Glomerular endothelial cell (primary cell): ENCODE results near the gene MANF. TPM values are rescaled to one million over a fixed set of nuclear protein-coding genes. Genes with fewer than 3 reads are reported as not detected.
"Not testable (repeated sequence)": the region's sequence is repeated elsewhere in the genome, so short reads cannot be mapped to it uniquely, and the experiment has no call there.

Source experiments
- DNase-seq: peaks from one replicate; pipeline ENCODE4 v3.0.0-alpha.2; 2011; ENCODE audit warnings: low read depth, low spot score; ENCODE audit errors: extremely low read depth
- total RNA-seq: library from RNA; depleted of rRNA; stranded (reverse); fragments of >200 nt; gene quantifications from 2 replicates; pipeline ENCODE4 v1.2.3, GENCODE V29; 2015

The MANF gene
- total RNA-seq, 1 donor from 2014 or later, result 114 TPM

GRCh38 chr3:51371943-51372557, 13.0 kb upstream of the MANF start:
- DNase-seq, result peak; percentile 73

GRCh38 chr3:51373658-51374421, 11.3 kb upstream of the MANF start:
- no peak for DNase-seq

GRCh38 chr3:51374456-51374855, 10.6 kb upstream of the MANF start:
- no peak for DNase-seq

- DNase-seq, result no peak
Measured at GRCh38 chr3:51375136-51375535, 10.0 kb upstream of the MANF start.

- DNase-seq, result no peak
Measured at GRCh38 chr3:51375571-51375970, 9.5 kb upstream of the MANF start.

- DNase-seq, result no peak
Measured at GRCh38 chr3:51378065-51378464, 7.0 kb upstream of the MANF start.

GRCh38 chr3:51378726-51379125, 6.4 kb upstream of the MANF start:
- no peak for DNase-seq

GRCh38 chr3:51379301-51379700, 5.8 kb upstream of the MANF start:
- no peak for DNase-seq

GRCh38 chr3:51379746-51380455, 5.2 kb upstream of the MANF start:
- no peak for DNase-seq

GRCh38 chr3:51380601-51381332, 4.3 kb upstream of the MANF start:
- DNase-seq, result no peak

- DNase-seq, result no peak
Measured at GRCh38 chr3:51381333-51381705, 3.8 kb upstream of the MANF start.

- DNase-seq, result no peak
Measured at GRCh38 chr3:51382076-51382745, 2.9 kb upstream of the MANF start.

GRCh38 chr3:51382947-51383578, 2.0 kb upstream of the MANF start:
- DNase-seq, result no peak

- no peak for DNase-seq
Measured at GRCh38 chr3:51384055-51384725, 901 bp upstream of the MANF start.

- DNase-seq, result no peak
Measured at GRCh38 chr3:51385621-51386091, 565 bp downstream of the MANF start.

- no peak for DNase-seq
Measured at GRCh38 chr3:51386159-51386851, 1.2 kb downstream of the MANF start.

GRCh38 chr3:51386852-51387229, 1.8 kb downstream of the MANF start:
- no peak for DNase-seq

GRCh38 chr3:51387281-51387680, 2.2 kb downstream of the MANF start:
- DNase-seq, result not testable (repeated sequence)
